Measurements from ENCODE around the gene IL2RA. TPM values are rescaled to one million over a fixed set of nuclear protein-coding genes. Genes with fewer than 3 reads are reported as not detected.
A peak's percentile ranks its signal among the peaks of the same experiment; 100 is the strongest.

IL2RA gene
- total and polyA plus RNA-seq, 9 donors = 0.07 to 5.2 (median 0.90) TPM; not detected in 2

DNA sequence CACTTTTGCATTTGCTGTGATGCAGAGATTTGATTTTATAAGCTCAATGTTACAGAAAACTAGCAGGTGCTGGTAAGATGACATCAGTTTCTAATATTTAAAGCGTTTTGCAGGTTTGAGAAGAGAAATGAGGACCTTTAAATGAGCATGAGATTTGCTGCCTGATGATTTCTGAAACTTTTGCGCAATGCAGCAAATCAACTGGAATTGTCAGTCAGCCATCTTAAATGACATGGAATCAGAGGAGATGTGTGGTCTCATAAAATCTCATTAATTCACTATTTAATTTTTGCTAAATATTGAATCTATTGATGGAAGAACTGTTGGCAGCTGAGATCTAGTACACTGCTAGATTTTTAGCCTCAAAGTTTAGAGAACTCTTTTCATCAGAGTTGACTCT lies 30.6 kb upstream of the IL2RA start:
- H3K4me3 ChIP-seq = no peak overlapping the region
- H3K9me3 ChIP-seq = no peaks in the 10 kb centered on the region
- TF ChIP-seq POLR2A (IDR thresholded peaks at IDR 0.05) = no peak
- no peak for TF ChIP-seq EP300 (IDR thresholded peaks at IDR 0.05)
- TF ChIP-seq, protein P1, sequence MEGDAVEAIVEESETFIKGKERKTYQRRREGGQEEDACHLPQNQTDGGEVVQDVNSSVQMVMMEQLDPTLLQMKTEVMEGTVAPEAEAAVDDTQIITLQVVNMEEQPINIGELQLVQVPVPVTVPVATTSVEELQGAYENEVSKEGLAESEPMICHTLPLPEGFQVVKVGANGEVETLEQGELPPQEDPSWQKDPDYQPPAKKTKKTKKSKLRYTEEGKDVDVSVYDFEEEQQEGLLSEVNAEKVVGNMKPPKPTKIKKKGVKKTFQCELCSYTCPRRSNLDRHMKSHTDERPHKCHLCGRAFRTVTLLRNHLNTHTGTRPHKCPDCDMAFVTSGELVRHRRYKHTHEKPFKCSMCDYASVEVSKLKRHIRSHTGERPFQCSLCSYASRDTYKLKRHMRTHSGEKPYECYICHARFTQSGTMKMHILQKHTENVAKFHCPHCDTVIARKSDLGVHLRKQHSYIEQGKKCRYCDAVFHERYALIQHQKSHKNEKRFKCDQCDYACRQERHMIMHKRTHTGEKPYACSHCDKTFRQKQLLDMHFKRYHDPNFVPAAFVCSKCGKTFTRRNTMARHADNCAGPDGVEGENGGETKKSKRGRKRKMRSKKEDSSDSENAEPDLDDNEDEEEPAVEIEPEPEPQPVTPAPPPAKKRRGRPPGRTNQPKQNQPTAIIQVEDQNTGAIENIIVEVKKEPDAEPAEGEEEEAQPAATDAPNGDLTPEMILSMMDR (IDR thresholded peaks at IDR 0.05) = no peak
- 70 to 77% (median 73%) methylated on average over 2 of the region's 2 CpGs for WGBS, 3 donors
- H3K27ac ChIP-seq = no peak overlapping the region
- peaks cover 24% of the 10 kb centered on the region for H3K4me1 ChIP-seq (ENCODE audit: insufficient read depth)
- no peak for DNase-seq
- intact Hi-C loops (cut with DNase I) = no loop called here
- no peaks in the 10 kb centered on the region for H3K36me3 ChIP-seq
- H3K27me3 ChIP-seq = no peaks in the 10 kb centered on the region

DNA sequence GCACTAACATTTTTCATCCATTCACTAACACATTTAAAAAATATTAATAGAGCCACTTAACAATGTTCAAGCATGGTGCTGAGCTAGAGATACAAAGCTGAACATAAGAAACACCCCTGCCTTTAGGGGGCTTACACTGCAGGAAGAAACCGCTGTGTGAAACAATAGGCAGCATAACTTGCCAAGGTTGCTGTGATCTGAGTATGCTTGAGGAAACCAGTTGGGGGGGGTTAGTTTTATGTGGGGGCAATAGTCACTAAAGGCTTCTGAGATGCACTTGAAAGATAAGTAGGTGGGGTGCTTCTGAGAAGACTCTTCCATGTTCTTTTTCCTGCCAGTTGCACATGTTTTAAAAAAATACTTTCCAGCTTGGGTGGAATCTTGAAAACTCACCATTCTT lies 29.5 kb upstream of the IL2RA start:
- TF ChIP-seq EP300 (IDR thresholded peaks at IDR 0.05) (no peak), POLR2A (IDR thresholded peaks at IDR 0.05) (no peak)
- TF ChIP-seq, protein P1 (IDR thresholded peaks at IDR 0.05) = no peak
- Histone ChIP-seq H3K4me1 (ENCODE audit: insufficient read depth) (peaks cover 26% of the 10 kb centered on the region), H3K9me3 (no peaks in the 10 kb centered on the region), H3K36me3 (no peaks in the 10 kb centered on the region), H3K27me3 (no peaks in the 10 kb centered on the region), H3K27ac (no peak overlapping the region), H3K4me3 (no peak overlapping the region)
- no peak for DNase-seq
- intact Hi-C loops (cut with DNase I) = no loop called here
- WGBS, 3 donors = 59 to 77% (median 65%) methylated on average over 1 of the region's 1 CpG

DNA sequence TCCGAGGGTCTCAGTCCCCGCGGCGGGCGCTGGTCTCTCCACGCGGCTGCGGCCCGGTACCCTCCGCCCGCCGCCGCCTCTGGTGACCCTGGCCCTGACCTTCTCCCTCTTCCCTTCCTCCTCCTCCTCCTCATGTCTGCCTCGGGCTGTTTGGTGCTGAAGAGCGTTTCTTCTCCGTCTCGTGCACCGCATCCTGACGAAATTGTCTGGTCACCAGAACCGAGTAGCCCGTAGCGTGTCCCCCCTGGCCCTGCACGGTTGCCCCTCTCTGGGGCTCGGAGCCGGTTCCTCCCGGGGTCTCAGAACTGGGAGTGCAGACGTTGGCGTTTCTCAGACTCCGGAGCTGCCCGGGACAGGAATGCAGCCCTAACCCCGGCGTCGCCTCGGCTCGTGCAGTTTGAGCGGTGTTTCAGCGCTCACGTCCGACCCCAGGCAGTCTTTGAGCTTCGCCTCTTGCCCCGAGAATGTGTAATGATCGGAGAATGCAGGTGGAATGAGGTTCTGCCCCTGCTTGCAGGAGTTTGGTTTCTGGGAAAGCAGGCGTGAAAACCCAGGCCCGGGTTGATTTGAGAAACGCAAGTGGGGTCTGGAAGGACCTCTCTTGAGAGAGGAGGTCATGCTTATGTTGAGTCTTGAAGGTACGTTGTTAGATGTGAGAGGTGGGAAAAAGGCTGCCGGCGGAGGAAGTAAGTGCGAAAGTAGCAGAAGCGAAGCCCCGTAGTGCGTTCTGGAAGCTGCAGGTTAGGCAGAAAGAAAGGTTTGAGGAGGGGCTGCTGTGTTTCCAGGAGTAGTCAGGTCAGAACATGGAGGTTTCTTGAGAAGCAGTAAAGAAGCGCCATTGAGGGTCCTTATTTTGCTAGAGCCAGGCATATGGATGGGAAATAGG lies 27.4 kb upstream of the IL2RA start:
- TF ChIP-seq EP300 (IDR thresholded peaks at IDR 0.05) (no peak), POLR2A (IDR thresholded peaks at IDR 0.05) (no peak)
- TF ChIP-seq, protein P1 (IDR thresholded peaks at IDR 0.05) = no peak
- Histone ChIP-seq H3K4me3 (peak overlapping the region; percentile 71), H3K27me3 (no peaks in the 10 kb centered on the region), H3K27ac (peak overlapping the region; percentile 67 to 74), H3K4me1 (ENCODE audit: insufficient read depth) (peaks cover 18% of the 10 kb centered on the region), H3K9me3 (no peaks in the 10 kb centered on the region), H3K36me3 (no peaks in the 10 kb centered on the region)
- peak in 1 of 5 donors; percentile 52 for DNase-seq
- intact Hi-C loops (cut with DNase I) = no loop called here
- 1% methylated on average over 53 of the region's 53 CpGs for WGBS, 3 donors

DNA sequence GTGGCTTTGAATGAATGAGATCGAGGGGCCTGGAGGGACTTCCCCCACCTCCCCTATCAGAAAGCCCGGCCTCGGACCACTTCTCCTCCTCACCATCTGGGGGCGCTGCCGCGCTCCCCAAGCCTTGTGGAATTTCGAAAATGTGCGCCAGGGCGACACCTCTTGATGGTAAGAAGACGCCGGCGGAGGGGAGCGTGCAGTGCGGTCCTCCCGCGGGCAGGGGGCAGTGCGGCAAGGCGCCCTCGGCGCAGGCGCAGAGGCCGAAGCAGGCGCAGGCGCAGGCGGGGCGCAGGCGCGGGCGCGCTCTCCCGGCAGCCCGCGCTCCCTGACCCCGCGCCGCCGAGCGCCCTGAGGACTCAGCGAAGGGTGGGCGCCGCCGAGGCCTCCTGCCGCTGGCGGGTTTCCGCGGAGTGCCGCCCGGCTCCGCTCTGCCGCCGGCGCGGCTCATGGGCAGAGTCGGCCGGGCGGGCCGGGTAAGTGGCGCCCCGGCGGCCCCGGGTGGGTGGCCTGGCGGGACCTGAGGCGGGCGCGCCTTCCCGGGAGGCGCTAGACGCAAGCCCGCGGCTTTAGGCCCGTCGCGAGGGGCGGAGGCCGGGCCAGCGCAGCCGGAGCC lies 26.7 kb upstream of the IL2RA start, which contains the start of gene RBM17:
RBM17 (plus strand) TSS at position 314 of the 613 bp plus-strand sequence. CDS start 8,032 bp downstream, outside the sequence.
- H3K4me1 ChIP-seq (ENCODE audit: insufficient read depth) = peaks cover 18% of the 10 kb centered on the region
- DNase-seq = peak; percentile 95 to 98 (median 97)
- H3K27ac ChIP-seq = peak within 1 kb of the TSS; percentile 67 to 74
- H3K27me3 ChIP-seq = no peaks in the 10 kb centered on the region
- peak within 1 kb of the TSS; percentile 71 for H3K4me3 ChIP-seq
- no peaks in the 10 kb centered on the region for H3K9me3 ChIP-seq
- no peaks in the 10 kb centered on the region for H3K36me3 ChIP-seq
- 0 to 1% (median 1%) methylated on average over 13 to 77 of the region's 77 CpGs for WGBS, 3 donors
- TF ChIP-seq POLR2A (IDR thresholded peaks at IDR 0.05) (peak; percentile 52), EP300 (IDR thresholded peaks at IDR 0.05) (no peak)
- TF ChIP-seq, protein P1 (IDR thresholded peaks at IDR 0.05) = peak; percentile 94 to 100 (median 100)
- intact Hi-C loops (cut with DNase I) = no loop called here
